ENCODE results near the gene ZNF574.
"Not testable (repeated sequence)": the region's sequence is repeated elsewhere in the genome, so short reads cannot be mapped to it uniquely, and the experiment has no call there.

The ZNF574 gene, protein sequence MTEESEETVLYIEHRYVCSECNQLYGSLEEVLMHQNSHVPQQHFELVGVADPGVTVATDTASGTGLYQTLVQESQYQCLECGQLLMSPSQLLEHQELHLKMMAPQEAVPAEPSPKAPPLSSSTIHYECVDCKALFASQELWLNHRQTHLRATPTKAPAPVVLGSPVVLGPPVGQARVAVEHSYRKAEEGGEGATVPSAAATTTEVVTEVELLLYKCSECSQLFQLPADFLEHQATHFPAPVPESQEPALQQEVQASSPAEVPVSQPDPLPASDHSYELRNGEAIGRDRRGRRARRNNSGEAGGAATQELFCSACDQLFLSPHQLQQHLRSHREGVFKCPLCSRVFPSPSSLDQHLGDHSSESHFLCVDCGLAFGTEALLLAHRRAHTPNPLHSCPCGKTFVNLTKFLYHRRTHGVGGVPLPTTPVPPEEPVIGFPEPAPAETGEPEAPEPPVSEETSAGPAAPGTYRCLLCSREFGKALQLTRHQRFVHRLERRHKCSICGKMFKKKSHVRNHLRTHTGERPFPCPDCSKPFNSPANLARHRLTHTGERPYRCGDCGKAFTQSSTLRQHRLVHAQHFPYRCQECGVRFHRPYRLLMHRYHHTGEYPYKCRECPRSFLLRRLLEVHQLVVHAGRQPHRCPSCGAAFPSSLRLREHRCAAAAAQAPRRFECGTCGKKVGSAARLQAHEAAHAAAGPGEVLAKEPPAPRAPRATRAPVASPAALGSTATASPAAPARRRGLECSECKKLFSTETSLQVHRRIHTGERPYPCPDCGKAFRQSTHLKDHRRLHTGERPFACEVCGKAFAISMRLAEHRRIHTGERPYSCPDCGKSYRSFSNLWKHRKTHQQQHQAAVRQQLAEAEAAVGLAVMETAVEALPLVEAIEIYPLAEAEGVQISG
- 31.1 to 45.3 (median 39.8) reads per million in 4 experiments for total RNA-seq

DNA sequence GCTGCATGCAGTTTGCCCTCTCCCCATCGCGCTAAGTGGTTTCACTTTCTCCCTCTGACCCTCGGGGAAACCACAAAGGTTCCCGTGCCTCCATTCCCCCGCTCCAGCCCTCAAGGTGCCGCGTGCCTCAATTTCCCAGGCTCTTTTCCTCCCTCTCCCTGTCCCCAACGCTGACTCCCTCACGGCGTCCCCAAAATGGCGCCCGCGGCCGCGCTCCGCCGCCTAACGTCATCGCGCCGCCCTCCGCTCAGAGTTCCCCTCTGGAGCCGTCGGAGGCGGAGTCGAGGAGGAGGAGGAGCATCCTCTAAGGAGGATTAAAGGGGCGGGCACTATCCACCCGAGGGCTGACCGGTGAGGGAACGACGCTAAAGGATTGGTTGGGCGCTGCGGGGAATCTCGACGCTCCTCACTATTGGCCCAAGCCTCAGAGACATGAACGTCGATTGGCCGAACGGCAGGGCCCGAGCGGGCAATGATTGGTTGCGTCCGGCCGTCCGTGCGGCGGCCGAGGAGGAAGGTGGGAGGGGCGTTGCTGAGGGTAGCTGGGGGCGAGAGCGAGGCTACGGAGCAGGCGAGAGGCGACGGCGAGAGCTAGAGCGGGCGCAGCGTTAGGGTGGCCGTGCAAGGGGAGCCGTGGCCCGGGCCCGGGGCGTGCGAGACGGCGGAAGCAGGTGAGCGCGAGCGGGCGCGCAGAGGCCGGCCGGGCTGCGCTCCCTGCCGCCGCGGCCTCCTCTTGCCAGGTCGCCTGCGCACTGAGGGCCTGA lies at the start of gene ZNF574:
Gene ZNF574 (plus strand): TSS at position 551 of the 764 bp plus-strand sequence. CDS start 2,441 bp downstream, outside the sequence.
- peak; percentile 96 for DNase-seq

DNA sequence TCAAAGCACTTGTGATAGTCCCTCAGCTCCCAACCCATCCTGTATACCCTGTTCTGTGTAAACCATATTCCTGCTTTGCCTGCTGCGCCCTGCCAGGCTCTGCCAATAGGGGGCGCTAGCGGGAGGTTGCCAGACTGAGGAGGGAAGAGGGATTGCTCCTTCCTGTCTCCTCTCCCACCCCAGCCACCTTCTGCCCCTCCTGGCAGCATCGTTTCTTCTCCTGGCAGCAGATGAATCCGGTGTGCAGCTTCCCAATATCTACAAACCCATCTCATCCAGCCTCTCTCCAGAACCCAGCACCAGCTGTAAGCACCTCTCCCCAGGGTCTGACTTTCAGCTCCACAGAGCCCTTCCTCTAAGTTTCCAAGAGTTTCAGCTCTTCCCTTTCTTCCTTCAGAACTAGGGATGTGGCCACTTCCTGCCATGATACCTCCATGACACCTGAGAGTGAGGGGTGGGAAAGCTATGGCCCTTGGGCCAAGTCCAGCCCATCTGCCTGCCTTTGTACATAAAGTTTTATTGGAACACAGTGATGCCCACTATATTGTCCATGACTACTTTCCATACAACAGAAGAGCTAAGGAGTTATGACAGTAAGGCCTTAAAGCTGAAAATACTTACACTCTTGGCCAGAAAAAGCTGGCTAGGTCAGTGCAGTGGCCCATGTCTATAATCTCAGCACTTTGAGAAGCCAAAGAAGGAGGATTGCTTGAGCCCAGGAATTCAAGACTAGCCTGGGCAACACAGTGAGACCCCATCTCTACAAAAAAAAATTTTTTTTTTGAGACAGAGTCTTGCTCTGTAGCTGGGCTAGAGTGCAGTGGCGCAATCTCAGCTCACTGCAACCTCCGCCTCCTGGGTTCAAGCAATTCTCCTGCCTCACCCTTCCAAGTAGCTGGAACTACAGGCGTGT lies 47.4 kb upstream of the ZNF574 start:
- DNase-seq = no peak

DNA sequence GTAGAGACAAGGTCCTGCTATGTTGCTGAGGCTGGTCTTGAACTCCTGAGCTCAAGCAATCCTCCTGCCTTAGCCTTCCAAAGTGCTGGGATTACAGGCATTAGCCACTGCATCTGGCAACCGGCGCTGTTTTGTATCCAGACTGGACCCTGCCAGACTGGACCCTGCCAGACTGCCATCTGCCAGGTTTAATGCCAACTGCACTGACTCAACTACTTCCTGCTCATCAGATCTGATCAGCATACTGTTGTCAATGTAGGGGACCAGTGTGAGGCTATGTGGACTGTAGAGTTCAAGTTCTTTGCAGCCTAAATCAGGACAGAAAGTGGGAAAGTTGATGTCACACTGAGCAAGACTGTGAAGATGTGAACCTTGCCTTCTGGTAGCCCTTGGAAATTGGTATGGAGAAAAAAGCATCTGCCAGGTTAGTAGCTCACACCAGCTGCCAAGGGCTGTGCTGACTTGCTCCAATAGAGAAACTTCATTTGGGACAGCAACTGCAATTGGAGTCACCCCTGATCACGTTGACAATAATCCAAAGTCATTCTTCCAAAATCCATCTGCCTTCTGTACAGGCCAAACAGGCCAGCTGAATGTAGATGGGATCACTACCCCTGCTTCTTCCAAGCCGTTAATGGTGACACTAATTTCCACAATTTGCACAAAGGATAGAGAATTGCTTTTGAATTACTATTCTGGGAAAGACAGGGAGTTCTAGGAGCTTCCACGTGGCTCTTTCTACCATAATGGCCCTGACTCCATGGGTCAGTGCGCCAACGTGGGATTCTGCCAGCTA lies 45.1 kb upstream of the ZNF574 start:
- DNase-seq = no peak

DNA sequence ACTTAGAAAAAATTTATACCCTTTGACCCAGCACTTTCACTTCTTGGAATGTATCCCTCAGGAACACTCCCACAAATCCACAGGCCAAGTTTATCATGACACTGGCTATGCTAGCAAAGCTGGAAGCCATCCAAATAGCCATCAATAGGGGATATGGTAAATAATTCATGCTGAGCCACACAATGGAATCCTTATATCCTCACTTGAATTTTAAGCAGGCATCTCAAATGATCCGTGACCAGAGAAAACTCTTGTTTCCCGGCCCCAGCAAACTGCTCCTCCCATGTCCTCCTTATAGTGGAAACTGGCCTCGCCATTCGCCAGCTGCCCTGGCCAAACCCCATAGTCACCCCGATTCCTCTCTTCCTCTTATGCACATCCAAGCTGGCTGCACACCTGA lies 43.5 kb upstream of the ZNF574 start:
- no peak for DNase-seq

DNA sequence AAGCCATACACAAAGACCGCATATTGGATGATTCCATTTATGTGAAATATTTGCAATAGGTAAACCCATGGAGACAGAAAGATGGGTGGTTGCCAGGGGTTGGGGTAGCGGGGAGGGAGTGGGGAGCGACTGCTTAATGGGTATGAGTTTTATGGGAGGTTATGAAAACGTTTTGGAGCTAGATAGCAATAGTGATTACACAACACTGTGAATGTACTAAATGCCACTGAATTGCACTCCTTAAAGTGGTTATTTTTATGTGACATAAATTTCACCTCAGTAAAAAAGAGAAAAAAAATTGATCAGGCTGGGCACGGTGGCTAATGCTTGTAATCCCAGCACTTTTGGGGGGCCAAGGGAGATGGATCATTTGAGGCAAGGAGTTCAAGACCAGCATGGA lies 42.6 kb upstream of the ZNF574 start:
- DNase-seq = no peak

DNA sequence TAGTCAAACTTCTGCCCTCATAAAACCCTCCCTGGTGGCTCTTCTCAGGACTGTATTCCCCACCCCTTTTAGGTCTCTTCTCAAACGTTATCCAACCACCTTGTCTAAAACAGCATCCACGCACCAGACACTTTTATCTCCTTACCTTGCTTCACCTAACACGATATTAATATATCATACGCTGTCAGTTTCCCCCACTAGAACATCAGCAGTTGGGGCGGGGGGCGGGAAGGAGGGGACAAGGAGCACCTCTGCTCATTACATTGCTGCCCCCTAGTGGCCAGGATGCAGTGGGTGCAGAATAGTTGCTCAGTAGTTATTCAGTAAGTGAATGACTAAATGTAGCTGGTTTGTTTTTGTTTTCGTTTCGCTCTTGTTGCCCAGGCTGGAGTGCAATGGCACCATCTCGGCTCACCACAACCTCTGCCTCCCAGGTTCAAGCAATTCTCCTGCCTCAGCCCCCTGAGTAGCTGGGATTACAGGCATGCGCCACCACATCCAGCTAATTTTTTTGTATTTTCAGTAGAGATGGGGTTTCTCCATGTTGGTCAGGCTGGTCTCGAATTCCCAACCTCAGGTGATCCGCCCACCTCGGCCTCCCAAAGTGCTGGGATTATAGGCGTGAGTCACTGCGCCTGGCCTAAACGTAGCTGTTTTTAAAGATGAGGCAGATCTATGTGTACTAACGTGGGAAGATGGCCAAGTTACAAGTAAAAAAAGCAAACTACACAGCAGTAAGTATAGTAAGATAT lies 41.1 kb upstream of the ZNF574 start:
- DNase-seq = peak; percentile 42

DNA sequence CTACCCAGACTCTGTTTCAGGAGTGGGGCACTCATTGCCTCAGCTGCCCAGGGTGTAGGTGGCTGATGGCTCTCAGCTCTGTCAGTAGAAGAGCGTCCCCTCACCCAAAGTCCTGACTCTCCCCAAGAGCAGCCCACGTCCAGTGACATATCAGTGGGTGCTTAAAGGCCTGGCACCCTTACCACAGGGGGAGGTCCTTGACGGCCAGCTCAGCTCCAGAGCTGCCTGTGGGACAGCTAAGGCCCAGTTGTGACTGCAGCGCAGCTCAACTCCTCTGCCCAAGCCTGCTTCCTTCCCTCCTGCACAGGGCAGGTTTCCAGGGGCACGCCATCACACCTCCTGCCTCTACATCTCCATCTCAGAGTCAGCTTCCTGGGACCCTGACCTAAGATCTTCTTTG lies 38.3 kb upstream of the ZNF574 start:
- DNase-seq = no peak

DNA sequence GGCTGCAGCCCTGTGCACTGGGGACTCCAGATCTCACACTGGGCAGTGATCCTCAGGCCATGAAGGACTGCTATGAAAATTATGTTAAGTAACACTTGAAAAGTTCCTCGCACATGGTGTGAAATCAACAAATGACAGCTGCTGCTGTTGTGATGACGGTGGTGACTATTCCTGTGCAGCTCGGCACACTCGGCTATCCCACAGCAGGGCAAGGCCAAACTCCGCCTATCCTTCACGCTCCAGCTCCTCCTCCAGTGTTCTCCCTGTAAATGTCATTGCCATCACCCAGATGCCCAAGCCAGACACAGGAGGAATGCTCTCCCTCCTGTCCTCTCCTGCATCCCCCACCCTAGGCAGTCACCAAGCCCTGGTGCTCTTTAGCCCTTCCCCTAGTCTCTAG lies 37.3 kb upstream of the ZNF574 start:
- DNase-seq = no peak

DNA sequence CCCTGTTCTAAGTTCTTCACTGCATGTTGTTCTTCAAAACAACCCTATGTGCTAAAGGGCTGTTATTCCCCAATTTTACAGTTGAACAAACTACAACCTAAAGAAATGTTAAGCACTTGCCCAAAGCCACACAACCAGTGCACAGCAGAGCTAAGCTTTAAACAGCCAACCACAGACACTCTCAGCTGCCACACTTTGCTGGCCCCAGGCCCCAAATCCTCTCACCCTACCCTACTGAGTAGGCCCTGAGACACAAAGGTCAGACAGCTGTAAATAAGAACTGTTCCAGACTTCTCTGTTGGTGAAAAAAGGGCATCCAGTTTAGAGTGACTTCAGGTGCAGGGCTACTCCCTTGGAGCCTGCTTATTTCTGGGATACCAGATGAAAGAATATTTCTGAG lies 35.9 kb upstream of the ZNF574 start:
- no peak for DNase-seq

DNA sequence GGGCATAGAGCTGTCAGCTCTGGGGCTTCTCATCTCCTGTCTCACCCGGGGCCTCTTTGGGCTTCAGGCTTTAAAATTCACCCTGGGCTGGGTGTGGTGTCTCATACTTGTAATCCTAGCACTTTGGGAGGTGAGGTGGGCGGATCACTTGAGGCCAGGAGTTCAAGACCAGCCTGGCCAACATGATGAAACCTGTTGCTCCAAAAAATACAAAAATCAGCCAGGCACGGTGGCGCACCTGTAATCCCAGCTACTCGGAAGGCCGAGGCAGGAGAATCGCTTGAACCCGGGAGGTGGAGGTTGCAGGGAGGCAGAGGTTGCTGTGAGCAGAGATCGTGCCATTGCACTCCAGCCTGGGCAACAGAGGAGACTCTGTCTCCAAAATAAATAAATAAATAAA lies 35.5 kb upstream of the ZNF574 start:
- not testable (repeated sequence) for DNase-seq

DNA sequence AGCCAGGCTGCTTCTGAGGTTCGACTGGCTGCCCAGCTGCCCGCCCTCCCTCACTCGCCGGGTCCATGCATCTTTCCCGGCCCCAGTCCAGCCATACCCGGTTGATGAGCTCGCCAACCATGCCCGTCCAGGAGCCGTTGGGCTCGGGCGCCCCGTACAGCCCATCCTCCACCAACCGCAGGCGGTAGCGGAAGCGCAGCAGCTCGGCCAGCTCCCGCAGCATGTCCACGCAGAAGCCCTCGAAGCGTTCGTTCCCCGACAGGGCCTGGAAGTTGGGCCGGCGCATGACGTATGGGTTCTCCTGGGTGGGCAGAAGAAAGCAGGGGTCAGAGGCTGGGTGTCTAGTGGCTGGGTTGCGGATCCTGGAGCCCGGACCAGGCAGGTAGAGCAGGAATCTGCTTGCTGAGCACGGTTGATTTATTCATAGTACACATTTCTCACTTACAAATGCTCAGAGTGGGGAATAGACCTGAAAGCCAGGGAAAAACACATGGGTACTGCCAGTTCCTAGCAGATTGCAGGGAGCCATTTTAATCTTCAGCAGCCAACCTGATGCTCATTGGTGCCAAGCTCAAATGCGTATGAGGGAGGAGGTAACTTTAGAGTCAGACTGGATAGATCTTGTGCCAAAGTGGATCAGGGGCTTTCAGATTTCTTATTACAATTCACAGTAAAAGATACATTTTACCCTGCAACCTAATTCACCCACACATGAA lies 33.4 kb upstream of the ZNF574 start:
- DNase-seq = no peak

DNA sequence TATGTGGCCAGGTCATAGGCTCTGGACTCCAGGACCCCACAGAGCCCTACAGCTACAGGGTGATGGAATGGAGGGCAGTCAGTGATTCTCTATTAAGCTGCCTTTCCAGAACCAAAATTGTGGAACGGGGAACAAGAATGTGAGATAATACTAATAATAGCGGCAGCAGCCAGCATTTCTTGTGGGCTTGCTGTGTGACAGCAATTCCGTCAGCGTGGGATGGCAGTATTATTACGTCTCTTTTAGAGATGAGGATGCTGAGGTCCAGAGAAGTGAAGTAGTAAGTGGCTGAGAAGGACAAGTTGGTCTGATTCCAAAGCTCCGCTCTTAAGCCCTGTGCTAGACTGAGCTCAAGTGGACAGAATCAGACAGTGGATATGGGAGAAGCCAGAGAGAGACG lies 30.4 kb upstream of the ZNF574 start:
- no peak for DNase-seq

DNA sequence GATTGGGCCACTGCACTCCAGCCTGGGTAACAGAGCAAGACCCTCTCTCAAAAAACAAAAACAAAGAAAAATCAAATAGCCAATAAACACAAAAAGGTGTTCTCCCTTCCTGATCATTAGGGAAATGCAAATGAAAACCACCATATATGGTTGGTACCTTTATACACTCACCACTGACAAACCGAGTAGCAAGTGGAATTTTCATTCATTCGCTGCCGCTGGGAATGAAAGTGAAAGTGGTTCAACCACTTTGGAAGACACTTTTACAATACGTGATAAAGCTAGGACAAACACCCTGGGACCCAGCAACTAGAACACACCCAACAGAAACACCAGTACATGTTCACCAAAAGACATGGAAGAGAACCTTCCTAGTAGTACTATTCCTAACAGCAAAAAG lies 27.0 kb upstream of the ZNF574 start:
- no peak for DNase-seq

DNA sequence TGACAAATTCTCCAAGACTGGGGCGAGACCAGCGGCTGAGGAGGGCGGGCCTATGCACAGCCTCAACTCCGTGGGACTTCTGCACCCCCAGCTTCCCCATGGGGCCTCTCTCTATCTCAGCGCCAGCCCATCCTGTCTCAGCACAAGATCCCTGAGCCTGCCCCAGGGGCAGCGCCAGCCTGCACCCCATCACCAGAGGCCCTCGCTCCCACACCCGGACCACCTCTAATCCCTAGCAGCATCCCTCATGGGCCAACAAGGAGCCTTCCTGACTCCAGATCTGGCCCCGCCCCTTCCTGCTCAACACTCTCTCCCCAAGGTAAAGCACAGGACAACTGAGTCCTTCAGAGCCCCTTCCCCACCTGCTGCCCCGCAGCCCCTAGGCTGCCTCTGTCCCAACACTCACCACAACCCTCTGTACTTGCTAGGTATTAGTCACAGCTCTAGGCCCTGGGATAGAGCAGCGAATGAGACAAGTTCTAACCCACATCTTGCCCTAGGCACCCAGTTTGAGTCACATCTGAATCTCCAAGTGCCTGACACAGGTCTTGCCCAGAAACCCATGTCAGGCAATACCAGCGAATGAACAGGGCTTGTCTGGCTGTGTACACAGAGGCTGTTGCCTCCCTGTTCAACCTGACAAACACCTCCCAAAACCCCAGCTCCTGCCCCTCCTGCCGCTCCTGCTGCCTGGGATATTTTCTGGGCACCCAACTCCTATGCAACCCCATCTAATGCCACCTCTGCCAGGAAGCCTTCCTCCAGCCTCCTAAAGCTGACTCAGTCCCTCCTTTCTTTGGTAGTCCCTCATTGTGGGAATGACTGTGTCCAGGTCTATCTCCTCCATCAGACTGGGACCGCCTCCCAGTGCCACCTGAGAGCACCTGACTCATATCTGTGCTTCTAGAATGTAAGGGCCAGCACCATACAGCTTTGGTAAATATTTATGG lies 24.5 kb upstream of the ZNF574 start:
- DNase-seq = no peak

DNA sequence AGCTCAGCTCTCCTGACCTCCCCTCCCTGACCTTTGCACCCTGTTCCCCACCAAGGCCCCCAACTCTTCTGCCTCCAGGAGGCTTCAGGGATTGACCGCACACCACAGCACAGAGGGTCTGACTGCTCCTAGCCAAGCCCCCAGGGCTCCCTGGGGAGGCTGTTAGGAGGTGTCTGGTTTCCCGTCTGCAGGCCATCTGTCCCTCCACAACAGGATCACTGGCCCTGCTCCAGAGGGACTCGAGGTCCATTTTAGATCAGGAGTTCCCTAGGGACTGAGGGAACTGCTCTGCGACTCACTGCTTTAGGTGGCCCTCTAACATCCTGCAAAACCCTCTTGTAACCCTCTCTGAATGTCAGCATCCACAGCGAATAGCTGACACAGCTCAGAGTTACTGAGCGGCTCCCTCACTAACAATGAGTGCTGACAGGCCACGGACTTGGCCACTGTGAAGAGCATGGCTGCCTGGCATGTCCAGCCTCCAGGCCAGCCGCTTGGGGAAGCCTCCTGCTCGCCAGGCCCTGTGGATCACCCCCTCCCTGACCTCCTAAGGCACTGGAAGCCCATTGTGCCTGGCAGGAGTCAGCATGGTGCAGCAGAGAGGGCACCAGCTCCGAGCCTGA lies 23.6 kb upstream of the ZNF574 start:
- DNase-seq = no peak

DNA sequence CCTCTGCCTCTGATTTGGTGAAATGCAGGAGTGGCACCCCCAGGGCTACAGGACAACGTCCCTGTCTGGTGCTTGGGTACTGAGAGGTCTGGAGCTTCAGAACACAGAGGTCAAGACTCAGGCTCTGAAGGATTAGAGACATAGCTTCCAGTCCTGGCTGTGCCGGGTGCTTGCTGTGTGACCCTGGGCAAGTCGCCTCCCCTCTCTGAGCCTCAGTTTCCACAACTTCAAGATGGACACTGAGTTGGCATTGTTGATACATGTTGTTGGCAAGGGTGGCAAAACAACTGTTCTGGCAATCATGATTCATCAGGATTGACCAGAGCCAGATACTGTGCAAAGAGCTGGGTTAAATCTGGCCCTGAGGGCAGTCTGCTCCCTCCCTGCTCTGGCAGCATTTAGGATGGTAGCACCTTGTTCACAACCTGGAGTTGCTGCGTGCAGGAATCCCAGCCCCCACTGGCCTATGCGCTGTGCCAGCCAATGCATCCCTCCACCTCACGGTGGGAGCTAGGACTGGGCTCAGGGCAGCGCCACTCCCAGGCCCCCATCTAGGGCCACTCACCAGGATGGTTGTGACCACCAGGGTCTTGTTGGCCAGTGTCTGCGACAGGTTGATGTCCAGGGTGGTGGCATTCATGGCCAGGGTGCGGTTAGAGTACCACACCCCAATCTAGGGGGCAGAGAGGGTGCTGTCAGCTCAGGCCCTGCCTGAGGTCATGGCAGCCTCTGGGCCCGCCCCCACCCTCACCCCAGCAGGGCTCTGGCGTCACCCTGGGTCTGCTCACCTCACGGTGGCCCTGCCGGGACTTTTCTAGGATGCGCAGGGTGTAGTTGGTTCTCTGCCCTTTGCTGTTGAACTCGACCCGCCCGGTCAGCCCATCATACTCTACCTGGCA lies 22.7 kb upstream of the ZNF574 start:
- DNase-seq = no peak

DNA sequence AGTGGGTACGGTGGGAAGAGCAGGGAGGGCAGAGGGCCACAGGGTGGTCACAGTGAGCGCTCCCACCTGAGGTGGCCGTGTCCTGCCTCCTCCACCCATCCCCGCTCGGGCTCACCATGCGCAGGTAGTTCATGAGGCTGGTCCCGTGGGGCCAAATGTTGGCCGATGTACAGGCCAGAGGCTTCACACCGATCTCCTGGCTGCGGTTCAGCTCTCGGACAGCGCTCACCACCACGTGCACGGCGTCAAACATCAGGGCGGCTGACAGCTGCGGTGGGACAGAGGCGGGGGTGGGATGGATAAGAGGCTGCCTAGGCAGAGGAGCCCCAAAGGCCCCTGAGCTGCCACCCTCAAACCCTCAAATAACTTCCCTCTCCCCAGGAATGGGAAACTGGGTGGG lies 21.8 kb upstream of the ZNF574 start:
- no peak for DNase-seq
